ENCODE results near the gene JMJD7. TPM values are rescaled to one million over a fixed set of nuclear protein-coding genes. Genes with fewer than 3 reads are reported as not detected.
A peak's percentile ranks its signal among the peaks of the same experiment; 100 is the strongest.

Gene JMJD7
- total RNA-seq, 1 donor from 2014 or later: 16.3 TPM

GRCh38 chr15:41798607-41799487, 29.0 kb upstream of the JMJD7 start:
- intact Hi-C loops (cut with DNase I): no loop called here
- DNase-seq (ENCODE audit: low spot score): no peak

- intact Hi-C loops (cut with DNase I): no loop called here
- DNase-seq (ENCODE audit: low spot score): no peak
Observed at GRCh38 chr15:41799488-41799805, 28.4 kb upstream of the JMJD7 start.

- intact Hi-C loops (cut with DNase I): no loop called here
- no peak for DNase-seq (ENCODE audit: low spot score)
Observed at GRCh38 chr15:41801185-41801584, 26.7 kb upstream of the JMJD7 start.

- intact Hi-C loops (cut with DNase I): no loop called here
Observed at GRCh38 chr15:41801850-41802455, 25.9 kb upstream of the JMJD7 start.

GRCh38 chr15:41804361-41804760, 23.5 kb upstream of the JMJD7 start:
- intact Hi-C loops (cut with DNase I): no loop called here

More at GRCh38 chr15:41801850-41802455, 25.9 kb upstream of the JMJD7 start:
- no peak for DNase-seq (ENCODE audit: low spot score)

GRCh38 chr15:41804916-41805666, 22.8 kb upstream of the JMJD7 start:
- DNase-seq (ENCODE audit: low spot score): peak; percentile 27
- intact Hi-C loops (cut with DNase I): no loop called here

More at GRCh38 chr15:41804361-41804760, 23.5 kb upstream of the JMJD7 start:
- DNase-seq (ENCODE audit: low spot score): peak; percentile 57

GRCh38 chr15:41805711-41806110, 22.2 kb upstream of the JMJD7 start:
- intact Hi-C loops (cut with DNase I): no loop called here
- DNase-seq (ENCODE audit: low spot score): peak; percentile 41

GRCh38 chr15:41806291-41807181, 21.4 kb upstream of the JMJD7 start:
- intact Hi-C loops (cut with DNase I): no loop called here
- DNase-seq (ENCODE audit: low spot score): no peak

GRCh38 chr15:41809121-41809520, 18.8 kb upstream of the JMJD7 start:
- intact Hi-C loops (cut with DNase I): no loop called here
- DNase-seq (ENCODE audit: low spot score): no peak

- intact Hi-C loops (cut with DNase I): loop anchor here (5.0 to 10.0 kb wide), 3 partner anchors 115 to 252 kb away; partner anchors contain the start of gene TYRO3
- DNase-seq (ENCODE audit: low spot score): no peak
Observed at GRCh38 chr15:41809526-41810220, 18.2 kb upstream of the JMJD7 start.

GRCh38 chr15:41810651-41811431, 17.1 kb upstream of the JMJD7 start:
- DNase-seq (ENCODE audit: low spot score): no peak
- intact Hi-C loops (cut with DNase I): loop anchor here (1.0 to 10.0 kb wide), 4 partner anchors 37 to 254 kb away; partner anchors contain the start of genes MAPKBP1 and TYRO3

GRCh38 chr15:41811432-41812195, 16.3 kb upstream of the JMJD7 start:
- intact Hi-C loops (cut with DNase I): loop anchor here (1.0 to 10.0 kb wide), 4 partner anchors 37 to 254 kb away; partner anchors contain the start of genes MAPKBP1 and TYRO3
- DNase-seq (ENCODE audit: low spot score): peak; percentile 91

- DNase-seq (ENCODE audit: low spot score): no peak
- intact Hi-C loops (cut with DNase I): loop anchor here (5.0 to 10.0 kb wide), 3 partner anchors 118 to 256 kb away; partner anchors contain the start of gene TYRO3
Observed at GRCh38 chr15:41812820-41813375, 15.0 kb upstream of the JMJD7 start.

- DNase-seq (ENCODE audit: low spot score): no peak
- intact Hi-C loops (cut with DNase I): loop anchor here (5.0 to 10.0 kb wide), 3 partner anchors 119 to 256 kb away; partner anchors contain the start of gene TYRO3
Observed at GRCh38 chr15:41813426-41813825, 14.5 kb upstream of the JMJD7 start.

- intact Hi-C loops (cut with DNase I): loop anchor here (5.0 to 10.0 kb wide), 3 partner anchors 120 to 257 kb away; partner anchors contain the start of gene TYRO3
- DNase-seq (ENCODE audit: low spot score): no peak
Observed at GRCh38 chr15:41814534-41814933, 13.4 kb upstream of the JMJD7 start.

- no peak for DNase-seq (ENCODE audit: low spot score)
- intact Hi-C loops (cut with DNase I): loop anchor here (10.0 kb wide), 2 partner anchors 122 to 212 kb away; no protein-coding TSS in a partner anchor
Observed at GRCh38 chr15:41816788-41817187, 11.1 kb upstream of the JMJD7 start.
